ENCODE results near the gene RNF44.

- no peak for TF ChIP-seq CTCF (IDR thresholded peaks at IDR 0.05)
- no peak for TF ChIP-seq POLR2A (IDR thresholded peaks at IDR 0.05)
Observed at GRCh38 chr5:176583076-176583475, 45.9 kb upstream of the RNF44 start.
